ENCODE results near the gene LMNTD1. TPM values are rescaled to one million over a fixed set of nuclear protein-coding genes. Genes with fewer than 3 reads are reported as not detected.

Gene LMNTD1
- total RNA-seq, 4 donors from 2014 or later = not detected

DNA sequence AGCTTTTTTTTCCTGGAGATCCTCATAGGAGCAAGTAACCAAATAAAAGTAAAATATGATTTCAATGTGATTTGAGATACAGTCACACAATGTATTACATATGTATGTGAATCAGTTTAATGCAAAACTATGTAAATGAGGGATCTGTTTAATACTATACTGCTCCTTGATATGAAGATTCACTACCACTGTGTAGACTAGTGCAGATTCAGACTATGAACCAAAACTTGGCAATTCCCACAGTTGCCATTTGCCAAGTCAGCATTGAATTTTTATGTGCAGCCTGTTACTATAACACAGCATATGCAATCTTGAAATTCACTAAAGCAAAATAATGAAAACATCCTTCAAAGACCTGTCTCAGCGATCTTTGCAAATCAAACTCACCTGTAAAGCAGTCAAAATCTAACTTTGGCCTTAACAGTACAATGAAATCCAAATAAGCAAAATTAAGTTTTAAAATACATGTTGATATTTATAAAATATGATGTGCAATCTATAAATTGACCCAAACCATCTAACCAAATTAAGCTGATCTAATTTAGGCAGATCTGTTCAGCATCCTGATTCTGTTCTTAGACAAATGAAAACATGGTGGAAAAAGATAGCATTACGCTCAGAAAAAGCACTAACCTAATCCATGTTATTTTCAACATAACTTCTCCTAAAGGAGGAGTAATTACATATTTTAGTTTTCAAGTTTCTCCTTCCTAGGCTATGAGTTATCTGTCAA is 25.5 kb upstream of the LMNTD1 start:
- in situ Hi-C loops (cut with MboI; ENCODE audit: low pct_ligation_motif_present in 1 of 4, low pct_unique_long_range_greater_than_20kb in 1 of 4, low sequenced_read_pairs in 3 of 4) (no loop called here), intact Hi-C loops (cut with DNase I; ENCODE audit: low total_unique reads) (no loop called here)
- 84 to 92% methylated on average over 2 of the region's 2 CpGs for WGBS, 2 donors (ENCODE audit: low coverage in 1 of 2)
- H3K36me3 ChIP-seq = no peaks in the 10 kb centered on the region
- DNase-seq = no peak
- no peak overlapping the region for H3K4me3 ChIP-seq
- no peaks in the 10 kb centered on the region for H3K9me3 ChIP-seq
- TF ChIP-seq, protein P1, sequence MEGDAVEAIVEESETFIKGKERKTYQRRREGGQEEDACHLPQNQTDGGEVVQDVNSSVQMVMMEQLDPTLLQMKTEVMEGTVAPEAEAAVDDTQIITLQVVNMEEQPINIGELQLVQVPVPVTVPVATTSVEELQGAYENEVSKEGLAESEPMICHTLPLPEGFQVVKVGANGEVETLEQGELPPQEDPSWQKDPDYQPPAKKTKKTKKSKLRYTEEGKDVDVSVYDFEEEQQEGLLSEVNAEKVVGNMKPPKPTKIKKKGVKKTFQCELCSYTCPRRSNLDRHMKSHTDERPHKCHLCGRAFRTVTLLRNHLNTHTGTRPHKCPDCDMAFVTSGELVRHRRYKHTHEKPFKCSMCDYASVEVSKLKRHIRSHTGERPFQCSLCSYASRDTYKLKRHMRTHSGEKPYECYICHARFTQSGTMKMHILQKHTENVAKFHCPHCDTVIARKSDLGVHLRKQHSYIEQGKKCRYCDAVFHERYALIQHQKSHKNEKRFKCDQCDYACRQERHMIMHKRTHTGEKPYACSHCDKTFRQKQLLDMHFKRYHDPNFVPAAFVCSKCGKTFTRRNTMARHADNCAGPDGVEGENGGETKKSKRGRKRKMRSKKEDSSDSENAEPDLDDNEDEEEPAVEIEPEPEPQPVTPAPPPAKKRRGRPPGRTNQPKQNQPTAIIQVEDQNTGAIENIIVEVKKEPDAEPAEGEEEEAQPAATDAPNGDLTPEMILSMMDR (IDR thresholded peaks at IDR 0.05) = no peak
- TF ChIP-seq POLR2AphosphoS5 (IDR thresholded peaks at IDR 0.05) = no peak
- H3K4me1 ChIP-seq = no peaks in the 10 kb centered on the region
- no peak overlapping the region for H3K27ac ChIP-seq
- H3K27me3 ChIP-seq = no peaks in the 10 kb centered on the region

DNA sequence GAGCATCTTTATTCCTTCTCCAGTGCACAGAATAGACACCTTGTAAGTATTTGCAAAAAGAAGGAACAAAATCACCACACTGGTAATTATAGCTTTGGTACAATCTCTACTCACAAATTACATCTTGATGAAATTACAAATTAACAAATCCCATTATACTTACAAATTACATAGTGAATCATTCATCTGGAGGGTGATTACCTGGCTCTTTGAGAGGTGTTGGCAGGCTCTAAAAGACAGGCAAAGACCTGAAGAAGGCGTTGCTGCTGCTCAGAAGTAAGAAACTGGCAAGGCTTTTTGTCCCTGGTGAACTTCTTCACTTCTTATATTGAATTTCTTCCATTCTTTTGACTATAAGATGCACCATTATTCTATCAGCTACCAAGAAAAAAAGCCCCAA is 21.7 kb upstream of the LMNTD1 start:
- Histone ChIP-seq H3K27me3 (no peaks in the 10 kb centered on the region), H3K27ac (no peak overlapping the region), H3K36me3 (no peaks in the 10 kb centered on the region), H3K9me3 (no peaks in the 10 kb centered on the region), H3K4me3 (no peak overlapping the region), H3K4me1 (no peaks in the 10 kb centered on the region)
- 32 to 40% methylated on average over 1 of the region's 1 CpG for WGBS, 2 donors (ENCODE audit: low coverage in 1 of 2)
- TF ChIP-seq, protein P1 (IDR thresholded peaks at IDR 0.05) = no peak
- no peak for TF ChIP-seq POLR2A (IDR thresholded peaks at IDR 0.05)
- TF ChIP-seq POLR2AphosphoS5 (IDR thresholded peaks at IDR 0.05) = no peak
- TF ChIP-seq EP300 (IDR thresholded peaks at IDR 0.05; ENCODE audit: low read depth) = no peak
- DNase-seq = no peak
- intact Hi-C loops (cut with DNase I; ENCODE audit: low total_unique reads) (no loop called here), in situ Hi-C loops (cut with MboI; ENCODE audit: low pct_ligation_motif_present in 1 of 4, low pct_unique_long_range_greater_than_20kb in 1 of 4, low sequenced_read_pairs in 3 of 4) (loop anchor here in 1 of 4 donors (25.0 kb wide), 1 partner anchor 112 kb away; no protein-coding TSS in a partner anchor)

DNA sequence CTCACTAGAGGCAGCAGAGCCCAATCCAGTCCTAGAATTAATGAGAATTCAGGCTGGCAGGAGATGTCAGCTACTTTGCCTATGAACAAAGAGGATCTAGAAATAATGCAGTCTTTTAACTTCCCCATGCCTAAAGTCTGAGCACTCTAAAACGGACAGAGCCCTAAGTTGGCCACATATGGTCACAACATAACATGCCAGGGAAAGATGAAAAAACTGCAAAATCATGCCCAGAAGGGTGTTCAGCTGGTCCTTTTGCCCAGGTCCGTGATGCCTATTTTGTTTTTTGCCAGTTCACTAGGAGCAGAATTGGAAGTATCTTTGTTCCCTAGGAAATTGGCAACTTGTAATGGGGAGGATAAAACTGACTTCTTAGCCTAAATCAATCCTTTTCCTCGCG is 20.3 kb upstream of the LMNTD1 start:
- H3K9me3 ChIP-seq = no peaks in the 10 kb centered on the region
- no peaks in the 10 kb centered on the region for H3K27me3 ChIP-seq
- intact Hi-C loops (cut with DNase I; ENCODE audit: low total_unique reads) = no loop called here
- H3K27ac ChIP-seq = no peak overlapping the region
- in situ Hi-C loops (cut with MboI; ENCODE audit: low pct_ligation_motif_present in 1 of 4, low pct_unique_long_range_greater_than_20kb in 1 of 4, low sequenced_read_pairs in 3 of 4) = loop anchor here in 1 of 4 donors (25.0 kb wide), 1 partner anchor 111 kb away; no protein-coding TSS in a partner anchor
- WGBS, 2 donors (ENCODE audit: low coverage in 1 of 2) = 86 to 87% methylated on average over 4 of the region's 4 CpGs
- no peak for DNase-seq
- H3K4me3 ChIP-seq = no peak overlapping the region
- H3K4me1 ChIP-seq = no peaks in the 10 kb centered on the region
- TF ChIP-seq POLR2A (IDR thresholded peaks at IDR 0.05) (no peak), POLR2AphosphoS5 (IDR thresholded peaks at IDR 0.05) (no peak), EP300 (IDR thresholded peaks at IDR 0.05; ENCODE audit: low read depth) (no peak)
- TF ChIP-seq, protein P1 (IDR thresholded peaks at IDR 0.05) = no peak
- no peaks in the 10 kb centered on the region for H3K36me3 ChIP-seq

DNA sequence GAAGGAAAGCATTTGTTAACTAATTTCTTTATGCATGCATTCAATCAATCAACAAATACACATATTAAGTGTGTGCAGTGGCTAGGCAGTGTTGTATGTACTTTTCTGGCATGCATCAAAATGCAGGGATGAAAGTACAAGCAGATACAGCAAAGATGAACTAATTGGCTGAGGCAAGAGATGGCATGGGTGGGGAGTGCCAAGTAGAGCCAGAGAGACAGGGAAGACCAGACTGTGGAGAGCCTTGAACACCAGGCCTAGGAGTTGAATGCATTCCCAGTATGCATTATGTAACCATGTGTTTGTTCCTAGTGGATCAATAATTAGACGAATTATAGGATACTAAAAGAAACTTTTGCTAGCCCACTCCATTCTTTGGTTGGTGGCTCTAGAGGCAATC is 17.3 kb upstream of the LMNTD1 start:
- no peak for DNase-seq
- in situ Hi-C loops (cut with MboI; ENCODE audit: low pct_ligation_motif_present in 1 of 4, low pct_unique_long_range_greater_than_20kb in 1 of 4, low sequenced_read_pairs in 3 of 4) = loop anchor here in 1 of 4 donors (25.0 kb wide), 1 partner anchor 108 kb away; no protein-coding TSS in a partner anchor
- Histone ChIP-seq H3K4me1 (no peaks in the 10 kb centered on the region), H3K4me3 (no peak overlapping the region), H3K27me3 (no peaks in the 10 kb centered on the region), H3K9me3 (no peaks in the 10 kb centered on the region), H3K36me3 (no peaks in the 10 kb centered on the region), H3K27ac (no peak overlapping the region)
- intact Hi-C loops (cut with DNase I; ENCODE audit: low total_unique reads) = no loop called here
- WGBS, 2 donors (ENCODE audit: low coverage in 1 of 2) = 66 to 67% methylated on average over 1 of the region's 1 CpG
- TF ChIP-seq EP300 (IDR thresholded peaks at IDR 0.05; ENCODE audit: low read depth) (no peak), POLR2AphosphoS5 (IDR thresholded peaks at IDR 0.05) (no peak), POLR2A (IDR thresholded peaks at IDR 0.05) (no peak)
- TF ChIP-seq, protein P1 (IDR thresholded peaks at IDR 0.05) = no peak

Measured in transverse colon (tissue), 4 donors.